Peyer's patch (tissue), 4 donors: ENCODE measurements around the gene CCDC149.

Source experiments
- POLR2A ChIP-seq, 2 donors: fragments of 450-650 bp; IDR thresholded peaks; one replicate each; pipeline ENCODE4 v1.5.1; 2017; ENCODE audit warnings: antibody characterized with exemption in 2 of 2, mild to moderate bottlenecking in 2 of 2, moderate library complexity in 2 of 2
- TF ChIP-seq, protein P1 (sequence below), 6 experiments: fragments of 450-650 bp in 4 of 6; fragments of 200-600 bp in 2 of 6; sonication (generic) in 1 of 6; IDR thresholded peaks; one replicate each; pipeline ENCODE4 v1.5.1; 2017 to 2019; ENCODE audit warnings: antibody characterized with exemption in 6 of 6, mild to moderate bottlenecking in 3 of 6, moderate library complexity in 1 of 6

GRCh38 chr4:24949970-24950369, 37.1 kb upstream of the CCDC149 start:
- no peak for TF ChIP-seq POLR2A (IDR thresholded peaks at IDR 0.05)
- TF ChIP-seq, protein P1, sequence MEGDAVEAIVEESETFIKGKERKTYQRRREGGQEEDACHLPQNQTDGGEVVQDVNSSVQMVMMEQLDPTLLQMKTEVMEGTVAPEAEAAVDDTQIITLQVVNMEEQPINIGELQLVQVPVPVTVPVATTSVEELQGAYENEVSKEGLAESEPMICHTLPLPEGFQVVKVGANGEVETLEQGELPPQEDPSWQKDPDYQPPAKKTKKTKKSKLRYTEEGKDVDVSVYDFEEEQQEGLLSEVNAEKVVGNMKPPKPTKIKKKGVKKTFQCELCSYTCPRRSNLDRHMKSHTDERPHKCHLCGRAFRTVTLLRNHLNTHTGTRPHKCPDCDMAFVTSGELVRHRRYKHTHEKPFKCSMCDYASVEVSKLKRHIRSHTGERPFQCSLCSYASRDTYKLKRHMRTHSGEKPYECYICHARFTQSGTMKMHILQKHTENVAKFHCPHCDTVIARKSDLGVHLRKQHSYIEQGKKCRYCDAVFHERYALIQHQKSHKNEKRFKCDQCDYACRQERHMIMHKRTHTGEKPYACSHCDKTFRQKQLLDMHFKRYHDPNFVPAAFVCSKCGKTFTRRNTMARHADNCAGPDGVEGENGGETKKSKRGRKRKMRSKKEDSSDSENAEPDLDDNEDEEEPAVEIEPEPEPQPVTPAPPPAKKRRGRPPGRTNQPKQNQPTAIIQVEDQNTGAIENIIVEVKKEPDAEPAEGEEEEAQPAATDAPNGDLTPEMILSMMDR (IDR thresholded peaks at IDR 0.05) = no peak
